DOHH2 (cell line): ENCODE measurements around the gene TEX9.
"Not testable (repeated sequence)": the region's sequence is repeated elsewhere in the genome, so short reads cannot be mapped to it uniquely, and the experiment has no call there.

Source experiments
- H3F3A ChIP-seq: fragments of 200-600 bp; sonication (generic), shearing (Covaris generic); 2 replicates; pipeline ENCODE4 v1.6.0; 2016; ENCODE audit warnings: antibody characterized with exemption, mild to moderate bottlenecking; ENCODE audit not compliant: control insufficient read depth, insufficient read depth
- H3K27ac ChIP-seq: fragments of 200-600 bp; sonication (generic); 2 replicates; pipeline ENCODE4 v1.5.1; 2014; ENCODE audit warnings: low read depth, mild to moderate bottlenecking, low read length, moderate library complexity
- H3K27me3 ChIP-seq: fragments of 200-600 bp; sonication (generic); 2 replicates; pipeline ENCODE4 v1.6.1; 2014; ENCODE audit warnings: mild to moderate bottlenecking, low read length, mixed read lengths; ENCODE audit not compliant: control insufficient read depth
- H3K36me3 ChIP-seq: fragments of 200-600 bp; sonication (generic); 2 replicates; pipeline ENCODE4 v1.6.1; 2014; ENCODE audit warnings: mild to moderate bottlenecking, low read length, moderate library complexity, mixed read lengths; ENCODE audit not compliant: control insufficient read depth
- H3K4me1 ChIP-seq: fragments of 200-600 bp; sonication (generic); 2 replicates; pipeline ENCODE4 v1.6.1; 2014; ENCODE audit warnings: mild to moderate bottlenecking, low read length, mixed read lengths; ENCODE audit not compliant: control insufficient read depth
- H3K4me2 ChIP-seq: fragments of 200-600 bp; sonication (generic); 2 replicates; pipeline ENCODE4 v1.6.0; 2014; ENCODE audit warnings: mild to moderate bottlenecking, low read length, moderate library complexity
- H3K4me3 ChIP-seq: fragments of 200-600 bp; sonication (generic); 2 replicates; pipeline ENCODE4 v1.5.1; 2014; ENCODE audit warnings: mild to moderate bottlenecking, low read length, mixed read lengths
- H3K79me2 ChIP-seq: fragments of 200-600 bp; sonication (generic); 2 replicates; pipeline ENCODE4 v1.6.1; 2014; ENCODE audit warnings: mild to moderate bottlenecking, low read length, mixed read lengths; ENCODE audit not compliant: control insufficient read depth
- H3K9me2 ChIP-seq: fragments of 200-600 bp; sonication (generic); replicated peaks from 2 replicates; pipeline ENCODE4 v1.6.1; 2014; ENCODE audit warnings: mild to moderate bottlenecking, low read length, mixed read lengths; ENCODE audit not compliant: control insufficient read depth
- H3K9me3 ChIP-seq: fragments of 200-600 bp; sonication (generic); 2 replicates; pipeline ENCODE4 v1.6.1; 2014; ENCODE audit warnings: antibody characterized with exemption, low read length, mixed read lengths; ENCODE audit not compliant: control insufficient read depth, insufficient read depth
- H4K20me1 ChIP-seq: fragments of 200-600 bp; sonication (generic); 2 replicates; pipeline ENCODE4 v1.6.0; 2014; ENCODE audit warnings: low read depth, mild to moderate bottlenecking, antibody characterized with exemption, low read length, moderate library complexity; ENCODE audit not compliant: control insufficient read depth, insufficient read depth
- EZH2phosphoT487 ChIP-seq: fragments of 200-600 bp; sonication (generic); IDR thresholded peaks from 2 replicates; pipeline ENCODE4 v1.6.1; 2017; ENCODE audit warnings: borderline replicate concordance, mild to moderate bottlenecking, antibody characterized with exemption, low read length, moderate library complexity, mixed read lengths
- TF ChIP-seq, protein P1 (sequence below): fragments of 200-600 bp; sonication (generic); IDR thresholded peaks from one replicate; pipeline ENCODE4 v1.5.1; 2014; ENCODE audit warnings: antibody characterized with exemption, mild to moderate bottlenecking, low read depth, low read length; ENCODE audit not compliant: poor library complexity, severe bottlenecking

Gene TEX9

DNA sequence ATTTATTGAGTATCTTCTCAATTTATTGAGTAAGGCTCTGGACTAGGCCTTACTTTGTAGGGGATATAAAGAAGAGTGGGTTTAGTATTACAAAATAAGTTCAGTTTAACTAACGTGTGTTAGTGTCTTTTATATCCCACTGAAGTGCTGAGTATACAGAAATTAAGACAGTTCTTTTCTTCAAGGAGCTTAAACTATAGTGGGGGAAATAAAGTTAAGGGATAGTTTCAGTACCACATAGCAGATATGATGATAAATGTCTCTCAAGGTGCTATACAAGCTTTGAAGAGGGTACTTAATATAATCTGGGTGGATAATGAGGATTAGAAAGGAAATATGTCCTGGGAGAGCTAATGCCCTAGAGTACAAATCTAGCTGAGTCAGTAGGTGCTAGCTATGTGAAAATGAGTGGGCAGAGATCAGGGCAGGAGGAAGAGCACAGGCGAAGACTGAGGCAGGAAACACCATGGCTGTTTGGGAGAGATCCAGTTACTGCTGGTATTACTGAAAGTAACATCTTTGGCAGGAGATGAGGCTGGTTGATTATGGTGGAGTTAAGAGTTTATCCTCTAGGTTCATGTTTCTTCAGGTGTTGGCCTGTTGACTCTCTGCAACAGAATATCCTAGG is 46.0 kb downstream of the TEX9 start:
- Histone ChIP-seq H3K27ac (no peak overlapping the region), H3K36me3 (peaks cover 17% of the 10 kb centered on the region), H3K4me3 (no peak overlapping the region), H3F3A (no peaks in the 10 kb centered on the region), H3K4me1 (no peaks in the 10 kb centered on the region), H3K9me3 (no peaks in the 10 kb centered on the region), H3K9me2 (no peaks in the 10 kb centered on the region), H4K20me1 (no peaks in the 10 kb centered on the region), H3K27me3 (no peaks in the 10 kb centered on the region), H3K79me2 (no peaks in the 10 kb centered on the region), H3K4me2 (no peak overlapping the region)
- TF ChIP-seq EZH2phosphoT487 = no peak
- TF ChIP-seq, protein P1, sequence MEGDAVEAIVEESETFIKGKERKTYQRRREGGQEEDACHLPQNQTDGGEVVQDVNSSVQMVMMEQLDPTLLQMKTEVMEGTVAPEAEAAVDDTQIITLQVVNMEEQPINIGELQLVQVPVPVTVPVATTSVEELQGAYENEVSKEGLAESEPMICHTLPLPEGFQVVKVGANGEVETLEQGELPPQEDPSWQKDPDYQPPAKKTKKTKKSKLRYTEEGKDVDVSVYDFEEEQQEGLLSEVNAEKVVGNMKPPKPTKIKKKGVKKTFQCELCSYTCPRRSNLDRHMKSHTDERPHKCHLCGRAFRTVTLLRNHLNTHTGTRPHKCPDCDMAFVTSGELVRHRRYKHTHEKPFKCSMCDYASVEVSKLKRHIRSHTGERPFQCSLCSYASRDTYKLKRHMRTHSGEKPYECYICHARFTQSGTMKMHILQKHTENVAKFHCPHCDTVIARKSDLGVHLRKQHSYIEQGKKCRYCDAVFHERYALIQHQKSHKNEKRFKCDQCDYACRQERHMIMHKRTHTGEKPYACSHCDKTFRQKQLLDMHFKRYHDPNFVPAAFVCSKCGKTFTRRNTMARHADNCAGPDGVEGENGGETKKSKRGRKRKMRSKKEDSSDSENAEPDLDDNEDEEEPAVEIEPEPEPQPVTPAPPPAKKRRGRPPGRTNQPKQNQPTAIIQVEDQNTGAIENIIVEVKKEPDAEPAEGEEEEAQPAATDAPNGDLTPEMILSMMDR = no peak

DNA sequence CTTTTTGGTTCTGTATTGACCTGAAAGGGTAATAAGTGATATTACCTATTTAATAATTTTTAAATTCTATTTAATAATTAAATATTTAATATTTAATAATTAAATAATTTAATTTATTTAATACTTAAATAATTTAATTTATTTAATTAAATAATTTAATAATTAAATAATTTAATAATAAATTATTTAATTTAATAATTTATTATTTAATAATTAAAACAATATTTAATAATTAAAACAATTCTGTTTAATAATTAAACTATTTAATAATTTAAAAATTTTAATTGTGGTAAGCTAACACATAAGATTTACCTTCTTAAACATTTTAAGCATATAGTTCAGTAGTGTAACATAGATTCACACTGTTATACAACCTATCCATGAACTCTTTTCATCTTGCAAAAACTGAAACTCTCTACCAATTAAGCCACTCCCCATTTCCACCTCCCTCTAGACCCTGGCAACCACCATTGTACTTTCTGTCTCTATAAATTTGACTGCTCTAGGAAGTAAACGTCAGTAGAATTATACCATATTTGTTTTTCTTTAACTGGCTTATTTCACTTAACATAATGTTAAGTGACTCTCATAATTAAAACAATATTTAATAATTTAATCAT is 48.0 kb downstream of the TEX9 start:
- not testable (repeated sequence) for H3K9me2 ChIP-seq, H3K4me2 ChIP-seq, H3K4me1 ChIP-seq

DNA sequence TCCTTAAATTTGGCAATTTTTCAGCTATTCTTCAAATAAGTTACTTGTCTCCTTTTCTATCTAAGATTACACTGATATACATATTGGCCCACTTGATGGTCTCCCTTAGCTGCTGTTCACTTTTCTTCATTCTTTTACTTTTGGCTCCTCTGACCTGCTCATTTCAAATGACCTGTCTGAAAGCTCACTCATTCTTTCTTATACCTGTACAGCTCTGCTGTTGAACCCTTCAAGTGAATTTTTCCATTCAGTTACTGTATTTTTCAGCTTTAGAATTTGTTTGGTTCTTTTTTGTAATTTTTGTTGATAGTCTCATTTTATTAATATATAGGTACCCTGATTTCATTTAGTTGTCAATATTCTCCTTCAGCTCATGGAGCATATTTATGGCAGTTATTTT is 60.0 kb downstream of the TEX9 start:
- Histone ChIP-seq H3K9me2 (no peaks in the 10 kb centered on the region), H4K20me1 (no peaks in the 10 kb centered on the region), H3K4me1 (no peaks in the 10 kb centered on the region), H3K27ac (no peak overlapping the region), H3K27me3 (no peaks in the 10 kb centered on the region), H3K36me3 (peaks cover 38% of the 10 kb centered on the region), H3K4me2 (no peak overlapping the region), H3K9me3 (no peaks in the 10 kb centered on the region), H3F3A (no peaks in the 10 kb centered on the region), H3K4me3 (no peak overlapping the region), H3K79me2 (no peaks in the 10 kb centered on the region)
- TF ChIP-seq, protein P1 = no peak
- no peak for TF ChIP-seq EZH2phosphoT487

More for the DNA sequence above, 48.0 kb downstream of the TEX9 start:
- peaks cover 19% of the 10 kb centered on the region for H3K36me3 ChIP-seq
- H3K4me3 ChIP-seq, H3K27me3 ChIP-seq, H3K27ac ChIP-seq, H3K79me2 ChIP-seq, H3F3A ChIP-seq, H3K9me3 ChIP-seq, H4K20me1 ChIP-seq: not testable (repeated sequence)

DNA sequence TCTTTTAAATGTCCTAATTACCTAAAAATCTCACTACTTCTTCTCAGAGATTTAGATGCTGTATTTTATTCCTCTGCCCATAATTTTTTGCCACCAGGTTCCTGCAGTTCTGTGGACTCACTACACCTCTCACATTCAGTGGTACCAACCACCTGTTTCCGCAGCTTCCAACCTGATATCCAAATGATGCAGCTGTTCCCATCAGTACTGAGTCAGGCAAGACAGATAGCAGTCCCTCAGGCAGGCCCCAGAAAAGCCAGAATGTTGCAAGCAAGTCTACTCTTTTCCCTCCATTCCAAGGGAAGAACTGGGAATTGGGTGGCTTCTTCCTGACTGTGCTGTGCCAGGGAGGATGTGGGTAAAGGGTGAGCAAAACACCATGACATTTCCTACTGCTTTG is 60.8 kb downstream of the TEX9 start:
- Histone ChIP-seq H3K27me3 (no peaks in the 10 kb centered on the region), H3F3A (no peaks in the 10 kb centered on the region), H3K4me3 (no peak overlapping the region), H3K4me1 (no peaks in the 10 kb centered on the region), H3K9me2 (no peaks in the 10 kb centered on the region), H3K79me2 (no peaks in the 10 kb centered on the region), H3K27ac (no peak overlapping the region), H3K4me2 (no peak overlapping the region), H3K36me3 (peaks cover 45% of the 10 kb centered on the region), H4K20me1 (no peaks in the 10 kb centered on the region), H3K9me3 (no peaks in the 10 kb centered on the region)
- TF ChIP-seq, protein P1 = no peak
- TF ChIP-seq EZH2phosphoT487 = no peak
